Testis (tissue), 2 donors: ENCODE data around the gene PAX9.

Experiments used
- CTCF ChIP-seq, 3 experiments: fragments of 450-650 bp in 2 of 3; fragments of 200-600 bp in 1 of 3; sonication (generic) in 1 of 3; IDR thresholded peaks; one replicate each; pipeline ENCODE4 v1.5.1; 2016 to 2019; ENCODE audit warnings: antibody characterized with exemption in 3 of 3, mild to moderate bottlenecking in 2 of 3, moderate library complexity in 1 of 3
- POLR2A ChIP-seq: fragments of 450-650 bp; IDR thresholded peaks from one replicate; pipeline ENCODE4 v1.6.1; 2017; ENCODE audit warnings: antibody characterized with exemption, mild to moderate bottlenecking, moderate library complexity

GRCh38 chr14:36657399-36658122 is 4.1 kb upstream of the PAX9 start:
- TF ChIP-seq POLR2A = no peak
- no peak for TF ChIP-seq CTCF (IDR thresholded peaks at IDR 0.05)
